Measurements from ENCODE around the gene TOLLIP.

Gene TOLLIP

GRCh38 chr11:1310318-1310687 is 871 bp upstream of the TOLLIP start:
- DNase-seq, result no peak

GRCh38 chr11:1308743-1309497 is 512 bp downstream of the TOLLIP start:
- no peak for DNase-seq

- no peak for DNase-seq
Measured at GRCh38 chr11:1307998-1308742, 1.3 kb downstream of the TOLLIP start.

- DNase-seq, result peak; percentile 37
Measured at GRCh38 chr11:1307163-1307870, 2.1 kb downstream of the TOLLIP start.

- DNase-seq, result no peak
Measured at GRCh38 chr11:1306186-1307162, 3.0 kb downstream of the TOLLIP start.

- DNase-seq, result no peak
Measured at GRCh38 chr11:1305501-1306056, 3.9 kb downstream of the TOLLIP start.

GRCh38 chr11:1305063-1305495 is 4.4 kb downstream of the TOLLIP start:
- DNase-seq, result no peak

GRCh38 chr11:1304380-1304779 is 5.1 kb downstream of the TOLLIP start:
- no peak for DNase-seq

- no peak for DNase-seq
Measured at GRCh38 chr11:1303973-1304372, 5.5 kb downstream of the TOLLIP start.

- DNase-seq, result no peak
Measured at GRCh38 chr11:1303126-1303821, 6.2 kb downstream of the TOLLIP start.

GRCh38 chr11:1302461-1303125 is 6.8 kb downstream of the TOLLIP start:
- no peak for DNase-seq

- no peak for DNase-seq
Measured at GRCh38 chr11:1302041-1302460, 7.4 kb downstream of the TOLLIP start.

- DNase-seq, result no peak
Measured at GRCh38 chr11:1301220-1302000, 8.0 kb downstream of the TOLLIP start.

- DNase-seq, result no peak
Measured at GRCh38 chr11:1300569-1301187, 8.8 kb downstream of the TOLLIP start.

- DNase-seq, result no peak
Measured at GRCh38 chr11:1300121-1300520, 9.3 kb downstream of the TOLLIP start.

- no peak for DNase-seq
Measured at GRCh38 chr11:1299621-1300020, 9.8 kb downstream of the TOLLIP start.

- DNase-seq, result no peak
Measured at GRCh38 chr11:1298695-1299492, 10.5 kb downstream of the TOLLIP start.

GRCh38 chr11:1297576-1298473 is 11.6 kb downstream of the TOLLIP start:
- DNase-seq, result no peak

Data from GDM1 (cell line).